HL-60 (cell line): ENCODE data around the gene ASB18.

Experiments used
- DNase-seq, 2 experiments: peaks; one replicate each; pipeline ENCODE4 v3.0.0-alpha.2; 2010 to 2020; ENCODE audit warnings: low read depth in 1 of 2, low spot score in 1 of 2
- H3K27ac ChIP-seq: fragments of 250-450 bp; sonication (Bioruptor Pico); replicated peaks from 2 replicates; pipeline ENCODE4 v1.5.1; 2020; ENCODE audit warnings: mild to moderate bottlenecking, moderate library complexity
- H3K27me3 ChIP-seq: fragments of 250-450 bp; sonication (Bioruptor Pico); 2 replicates; pipeline ENCODE4 v1.5.1; 2021; ENCODE audit warnings: mild to moderate bottlenecking, moderate library complexity; ENCODE audit not compliant: insufficient read depth, poor library complexity, severe bottlenecking
- H3K4me3 ChIP-seq: replicated peaks from 2 replicates; pipeline ENCODE4 v1.5.1; 2011; ENCODE audit warnings: mild to moderate bottlenecking, control low read depth, low read length; ENCODE audit not compliant: insufficient read depth
- GABPA ChIP-seq: IDR thresholded peaks from 2 replicates; pipeline ENCODE4 v1.6.1; 2012; ENCODE audit warnings: low read depth
- POLR2AphosphoS5 ChIP-seq: IDR thresholded peaks from 2 replicates; pipeline ENCODE4 v1.6.1; 2012; ENCODE audit warnings: low read depth
- SPI1 ChIP-seq: IDR thresholded peaks from 2 replicates; pipeline ENCODE4 v1.6.1; 2012; ENCODE audit warnings: low read depth, mild to moderate bottlenecking, borderline replicate concordance
- TF ChIP-seq, protein P1 (sequence below): IDR thresholded peaks from 2 replicates; pipeline ENCODE4 v1.6.1; 2012; ENCODE audit warnings: low read depth; ENCODE audit not compliant: insufficient replicate concordance
- TF ChIP-seq, protein P2 (sequence below): IDR thresholded peaks from one replicate; pipeline ENCODE4 v1.5.1; 2011; ENCODE audit warnings: low read length, control low read depth, inconsistent platforms; ENCODE audit not compliant: insufficient read depth

Gene ASB18

DNA sequence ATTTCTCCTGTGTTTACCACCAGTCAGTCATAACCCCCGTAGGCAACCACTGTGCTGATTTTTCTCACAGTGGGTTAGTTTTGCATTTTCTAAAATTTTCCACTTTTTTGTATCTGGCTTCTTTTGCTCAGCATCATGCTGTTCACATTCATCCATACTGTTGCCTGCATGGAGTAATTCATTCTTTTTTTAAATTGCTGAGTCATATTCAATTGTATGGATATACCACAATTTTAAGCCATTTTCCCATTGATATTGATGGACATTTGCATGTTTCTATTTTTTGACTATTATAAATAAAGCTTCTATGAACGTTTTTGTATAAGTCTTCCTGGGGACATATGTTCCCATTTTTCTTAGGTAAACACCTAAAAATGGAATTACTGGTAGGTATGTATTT lies 40.5 kb downstream of the ASB18 start:
- no peak overlapping the region for H3K4me3 ChIP-seq
- no peaks in the 10 kb centered on the region for H3K27me3 ChIP-seq
- DNase-seq = no peak
- TF ChIP-seq POLR2AphosphoS5 = no peak
- TF ChIP-seq, protein P1, sequence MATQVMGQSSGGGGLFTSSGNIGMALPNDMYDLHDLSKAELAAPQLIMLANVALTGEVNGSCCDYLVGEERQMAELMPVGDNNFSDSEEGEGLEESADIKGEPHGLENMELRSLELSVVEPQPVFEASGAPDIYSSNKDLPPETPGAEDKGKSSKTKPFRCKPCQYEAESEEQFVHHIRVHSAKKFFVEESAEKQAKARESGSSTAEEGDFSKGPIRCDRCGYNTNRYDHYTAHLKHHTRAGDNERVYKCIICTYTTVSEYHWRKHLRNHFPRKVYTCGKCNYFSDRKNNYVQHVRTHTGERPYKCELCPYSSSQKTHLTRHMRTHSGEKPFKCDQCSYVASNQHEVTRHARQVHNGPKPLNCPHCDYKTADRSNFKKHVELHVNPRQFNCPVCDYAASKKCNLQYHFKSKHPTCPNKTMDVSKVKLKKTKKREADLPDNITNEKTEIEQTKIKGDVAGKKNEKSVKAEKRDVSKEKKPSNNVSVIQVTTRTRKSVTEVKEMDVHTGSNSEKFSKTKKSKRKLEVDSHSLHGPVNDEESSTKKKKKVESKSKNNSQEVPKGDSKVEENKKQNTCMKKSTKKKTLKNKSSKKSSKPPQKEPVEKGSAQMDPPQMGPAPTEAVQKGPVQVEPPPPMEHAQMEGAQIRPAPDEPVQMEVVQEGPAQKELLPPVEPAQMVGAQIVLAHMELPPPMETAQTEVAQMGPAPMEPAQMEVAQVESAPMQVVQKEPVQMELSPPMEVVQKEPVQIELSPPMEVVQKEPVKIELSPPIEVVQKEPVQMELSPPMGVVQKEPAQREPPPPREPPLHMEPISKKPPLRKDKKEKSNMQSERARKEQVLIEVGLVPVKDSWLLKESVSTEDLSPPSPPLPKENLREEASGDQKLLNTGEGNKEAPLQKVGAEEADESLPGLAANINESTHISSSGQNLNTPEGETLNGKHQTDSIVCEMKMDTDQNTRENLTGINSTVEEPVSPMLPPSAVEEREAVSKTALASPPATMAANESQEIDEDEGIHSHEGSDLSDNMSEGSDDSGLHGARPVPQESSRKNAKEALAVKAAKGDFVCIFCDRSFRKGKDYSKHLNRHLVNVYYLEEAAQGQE = no peak
- no peak for TF ChIP-seq SPI1
- TF ChIP-seq GABPA = no peak
- TF ChIP-seq, protein P2, sequence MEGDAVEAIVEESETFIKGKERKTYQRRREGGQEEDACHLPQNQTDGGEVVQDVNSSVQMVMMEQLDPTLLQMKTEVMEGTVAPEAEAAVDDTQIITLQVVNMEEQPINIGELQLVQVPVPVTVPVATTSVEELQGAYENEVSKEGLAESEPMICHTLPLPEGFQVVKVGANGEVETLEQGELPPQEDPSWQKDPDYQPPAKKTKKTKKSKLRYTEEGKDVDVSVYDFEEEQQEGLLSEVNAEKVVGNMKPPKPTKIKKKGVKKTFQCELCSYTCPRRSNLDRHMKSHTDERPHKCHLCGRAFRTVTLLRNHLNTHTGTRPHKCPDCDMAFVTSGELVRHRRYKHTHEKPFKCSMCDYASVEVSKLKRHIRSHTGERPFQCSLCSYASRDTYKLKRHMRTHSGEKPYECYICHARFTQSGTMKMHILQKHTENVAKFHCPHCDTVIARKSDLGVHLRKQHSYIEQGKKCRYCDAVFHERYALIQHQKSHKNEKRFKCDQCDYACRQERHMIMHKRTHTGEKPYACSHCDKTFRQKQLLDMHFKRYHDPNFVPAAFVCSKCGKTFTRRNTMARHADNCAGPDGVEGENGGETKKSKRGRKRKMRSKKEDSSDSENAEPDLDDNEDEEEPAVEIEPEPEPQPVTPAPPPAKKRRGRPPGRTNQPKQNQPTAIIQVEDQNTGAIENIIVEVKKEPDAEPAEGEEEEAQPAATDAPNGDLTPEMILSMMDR = no peak
- H3K27ac ChIP-seq = no peak overlapping the region

DNA sequence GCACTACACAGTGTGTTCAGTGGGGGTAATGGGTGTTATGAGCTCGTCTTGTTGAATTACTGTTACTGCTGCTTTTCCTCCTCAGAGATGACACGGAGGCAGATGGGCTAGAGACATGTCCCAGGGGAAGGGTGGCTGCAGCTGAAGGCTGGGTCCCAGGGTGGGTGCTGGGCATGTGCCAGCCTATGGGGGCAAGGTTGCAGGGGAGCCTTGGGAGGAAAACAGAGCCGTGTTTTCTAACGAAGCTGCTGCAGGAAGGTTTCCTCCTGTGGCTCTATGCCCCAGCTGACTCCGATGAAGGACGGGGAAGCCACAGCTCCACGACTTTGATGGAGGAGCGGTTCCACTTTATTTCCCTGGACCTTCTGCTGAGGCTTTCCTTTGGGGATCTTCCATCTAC lies 42.4 kb downstream of the ASB18 start:
- Histone ChIP-seq H3K27me3 (no peaks in the 10 kb centered on the region), H3K27ac (no peak overlapping the region), H3K4me3 (no peak overlapping the region)
- TF ChIP-seq, protein P1 = no peak
- TF ChIP-seq SPI1 (no peak), POLR2AphosphoS5 (no peak), GABPA (no peak)
- TF ChIP-seq, protein P2 = no peak
- DNase-seq = no peak

DNA sequence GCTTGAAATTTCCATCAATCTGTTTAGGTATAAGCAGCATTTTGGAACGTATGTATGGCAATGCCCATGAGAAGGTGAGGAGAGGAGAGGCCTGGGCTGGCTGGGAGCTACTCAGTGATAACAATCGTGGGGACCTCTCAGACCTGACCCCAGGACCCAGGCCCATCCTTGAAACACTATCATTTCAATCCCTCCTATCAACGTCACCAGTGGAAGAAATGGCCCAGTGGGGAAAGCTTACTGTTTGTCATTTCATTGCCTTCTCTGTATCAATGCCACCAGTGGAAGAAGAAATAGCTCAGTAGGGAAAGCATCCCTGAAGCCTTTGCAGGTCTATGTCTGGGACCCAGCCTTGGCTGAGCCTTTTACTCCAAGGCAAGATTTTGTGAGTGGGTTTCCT lies 44.8 kb downstream of the ASB18 start:
- H3K4me3 ChIP-seq = no peak overlapping the region
- no peaks in the 10 kb centered on the region for H3K27me3 ChIP-seq
- H3K27ac ChIP-seq = no peak overlapping the region
- TF ChIP-seq, protein P1 = no peak
- DNase-seq = no peak

DNA sequence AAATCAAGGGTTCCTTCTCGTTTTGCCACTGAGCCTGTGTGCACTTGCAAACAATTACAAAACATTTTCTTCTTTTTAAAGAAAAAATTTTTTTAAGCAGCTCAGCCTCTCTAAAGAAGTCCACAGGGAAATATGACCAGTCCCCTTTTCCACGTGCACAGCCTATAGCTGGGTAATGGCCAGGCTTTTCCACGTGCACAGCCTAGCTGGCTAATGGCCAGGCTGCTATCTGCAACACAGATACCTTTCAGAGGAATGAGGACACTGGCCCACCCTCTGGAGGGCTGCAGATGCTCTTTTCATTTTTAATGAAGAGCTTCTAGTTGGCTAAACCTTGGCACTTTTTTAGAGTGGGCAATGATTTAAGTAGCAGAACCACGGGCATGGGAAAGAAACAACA lies 46.3 kb downstream of the ASB18 start:
- Histone ChIP-seq H3K27ac (no peak overlapping the region), H3K27me3 (no peaks in the 10 kb centered on the region), H3K4me3 (no peak overlapping the region)
- no peak for TF ChIP-seq POLR2AphosphoS5
- no peak for DNase-seq
